ENCODE results near the gene RBM42.
"Not testable (repeated sequence)": the region's sequence is repeated elsewhere in the genome, so short reads cannot be mapped to it uniquely, and the experiment has no call there.

The RBM42 gene

DNA sequence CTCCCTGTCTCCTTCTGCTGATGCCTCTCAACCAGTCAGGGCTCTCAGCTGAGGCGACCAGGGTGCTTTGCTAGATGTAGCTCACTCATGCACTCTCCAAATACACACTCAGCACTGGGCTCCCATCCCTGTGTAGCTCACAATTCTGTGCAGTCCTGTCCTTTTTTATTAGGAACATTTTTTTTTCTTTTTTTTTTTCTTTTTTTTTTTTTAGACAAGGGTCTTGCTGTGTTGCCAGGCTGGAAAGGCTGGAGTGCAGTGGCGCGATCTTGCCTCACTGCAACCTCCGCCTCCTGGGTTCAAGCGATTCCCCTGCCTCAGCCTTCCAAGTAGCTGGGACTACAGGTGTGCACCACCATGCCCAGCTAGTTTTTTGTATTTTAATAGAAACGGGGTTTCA is 26.0 kb downstream of the RBM42 start:
- ATAC-seq: not testable (repeated sequence)

DNA sequence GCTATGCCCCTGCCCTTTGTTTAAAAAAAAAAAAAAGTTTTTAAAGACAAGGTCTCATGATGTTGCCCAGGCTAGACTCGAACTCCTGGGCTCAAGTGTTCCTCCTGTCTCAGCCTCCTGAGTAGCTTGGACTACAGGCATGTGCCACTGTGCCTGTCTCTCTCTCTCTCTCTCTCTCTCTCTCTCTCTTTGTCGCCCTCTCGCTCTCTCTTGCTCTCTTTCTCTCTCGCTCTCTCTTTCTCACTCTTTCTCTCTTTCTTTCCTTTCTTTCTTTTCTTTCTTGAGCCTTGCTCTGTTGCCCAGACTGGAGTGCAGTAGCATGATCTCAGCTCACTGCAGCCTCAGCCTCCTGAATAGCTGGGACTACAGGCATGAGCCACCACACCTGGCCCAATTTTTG is 26.8 kb downstream of the RBM42 start:
- no peak for ATAC-seq

DNA sequence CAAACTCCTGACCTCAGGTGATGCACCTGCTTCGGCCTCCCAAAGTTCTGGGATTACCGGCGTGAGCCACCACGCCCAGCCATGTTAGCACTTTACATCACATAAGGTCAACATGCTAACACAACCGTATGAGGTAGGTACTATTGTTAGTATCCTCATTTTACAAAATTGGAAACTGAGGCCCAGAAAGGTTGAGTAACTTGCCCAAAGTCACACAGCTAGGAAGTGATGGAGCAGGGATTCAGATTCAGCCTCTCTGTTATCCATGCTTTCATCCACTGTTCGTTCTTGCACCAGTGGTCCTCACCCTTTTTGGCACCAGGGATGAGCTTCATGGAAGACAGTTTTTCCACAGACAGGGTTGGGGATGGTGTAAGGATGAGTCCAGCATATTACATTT is 27.9 kb downstream of the RBM42 start:
- ATAC-seq: no peak

DNA sequence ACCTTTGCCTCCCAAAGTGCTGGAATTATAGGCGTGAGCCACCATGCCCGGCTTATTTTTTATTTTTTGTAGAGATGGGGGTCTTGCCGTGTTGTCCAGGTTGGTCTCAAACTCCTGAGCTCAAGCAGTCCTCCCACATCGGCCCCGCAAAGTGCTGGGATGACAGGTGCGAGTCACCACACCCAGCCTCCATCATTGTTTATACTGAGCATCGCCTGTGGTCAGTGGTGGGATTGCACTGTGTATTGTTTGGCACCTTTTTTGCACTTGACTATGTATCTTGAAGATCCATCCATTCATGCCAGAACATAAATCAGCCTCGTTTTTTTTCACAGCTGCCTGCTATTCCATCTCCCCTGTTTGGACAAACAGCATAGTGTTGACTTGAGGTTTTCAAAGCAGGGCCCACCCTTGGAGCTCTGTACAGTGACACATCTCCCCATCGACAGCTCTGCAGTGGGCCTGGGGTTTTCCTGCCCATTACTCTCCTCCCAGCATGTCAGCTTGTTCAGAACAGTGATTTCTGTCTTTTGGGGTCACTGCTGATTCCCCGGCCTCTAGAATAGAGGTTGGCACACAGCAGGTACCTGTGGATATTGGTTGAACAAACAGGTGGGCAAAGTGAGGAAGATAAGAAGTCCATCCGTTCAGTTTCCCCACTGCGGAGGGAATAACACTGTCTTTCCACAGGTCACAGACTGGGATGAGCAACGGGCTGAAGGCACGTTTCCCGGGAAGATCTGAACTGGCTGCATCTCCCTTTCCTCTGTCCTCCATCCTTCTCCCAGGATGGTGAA is 29.3 kb downstream of the RBM42 start:
- peak in 1 of 2 donors; percentile 43 for ATAC-seq

DNA sequence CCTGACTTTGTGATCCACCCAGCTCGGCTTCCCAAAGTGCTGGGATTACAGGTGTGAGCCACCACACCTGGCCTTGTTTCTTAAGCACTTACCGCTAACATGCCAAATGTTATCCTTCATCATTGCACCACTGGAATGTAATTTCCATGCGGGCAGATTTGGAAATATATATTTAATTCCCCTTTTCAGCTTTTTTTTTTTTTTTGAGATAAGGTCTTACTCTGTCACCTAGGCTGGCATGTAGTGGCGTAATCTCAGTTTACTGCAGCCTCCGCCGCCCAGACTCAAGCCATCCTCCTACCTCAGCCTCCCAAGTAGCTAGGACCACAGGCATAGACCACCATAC is 33.1 kb downstream of the RBM42 start:
- ATAC-seq: no peak

DNA sequence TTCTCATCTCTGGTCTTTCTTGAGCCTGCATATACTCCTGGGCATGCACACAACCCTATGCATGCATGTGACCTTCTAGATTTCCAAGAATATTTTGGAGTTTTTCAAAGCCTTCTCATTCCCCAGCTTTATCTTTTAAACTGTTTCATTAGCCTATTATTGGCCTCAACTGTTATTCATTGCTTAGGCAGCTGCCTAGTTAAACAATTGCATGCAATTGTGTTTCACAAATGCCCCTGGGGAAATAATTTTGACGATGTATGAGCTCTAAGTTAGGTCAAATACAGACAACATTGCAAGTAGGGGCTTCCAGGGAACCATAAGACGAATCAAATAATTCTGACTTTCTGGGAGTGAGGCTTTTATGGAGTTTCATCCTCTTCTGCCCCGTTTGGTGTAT is 35.1 kb downstream of the RBM42 start:
- no peak for ATAC-seq

DNA sequence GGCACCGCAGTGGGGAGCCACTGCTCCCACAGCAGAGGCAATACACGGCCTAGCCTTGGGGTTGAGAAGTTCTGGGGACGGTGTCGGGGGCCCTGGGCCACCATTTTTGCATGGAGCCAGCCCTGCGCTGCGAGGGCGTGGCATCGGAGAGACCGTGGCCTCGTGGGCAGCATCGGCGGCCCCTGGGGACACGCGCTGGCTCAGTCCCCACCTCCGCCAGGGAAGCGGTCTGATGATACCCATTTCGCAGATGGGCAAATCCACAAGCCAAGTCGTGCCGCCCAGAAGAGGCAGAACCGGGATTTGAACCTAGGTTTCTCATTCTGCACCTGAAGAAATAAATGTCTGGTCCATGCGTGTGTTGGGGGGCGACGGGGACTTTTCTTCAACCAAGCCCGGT is 36.3 kb downstream of the RBM42 start:
- no peak for ATAC-seq

DNA sequence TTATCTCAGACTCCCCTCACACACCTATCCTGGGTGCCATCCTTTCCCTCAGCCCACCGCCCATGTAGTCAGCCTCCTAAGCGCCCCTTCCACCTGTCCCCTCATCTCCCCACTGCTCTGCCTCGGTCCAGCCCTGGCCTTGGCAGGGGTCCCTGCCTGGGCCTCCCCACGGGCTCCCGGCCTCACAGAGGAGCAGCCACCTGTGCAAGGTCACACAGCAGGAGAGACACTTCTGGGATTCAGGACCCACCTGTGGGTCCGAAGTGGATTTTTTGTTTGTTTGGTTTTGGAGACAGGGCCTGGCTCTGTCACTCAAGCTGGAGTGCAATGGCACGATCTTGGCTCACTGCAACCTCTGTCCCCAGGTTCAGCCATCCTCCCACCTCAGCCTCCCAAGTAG is 36.8 kb downstream of the RBM42 start:
- no peak for ATAC-seq

DNA sequence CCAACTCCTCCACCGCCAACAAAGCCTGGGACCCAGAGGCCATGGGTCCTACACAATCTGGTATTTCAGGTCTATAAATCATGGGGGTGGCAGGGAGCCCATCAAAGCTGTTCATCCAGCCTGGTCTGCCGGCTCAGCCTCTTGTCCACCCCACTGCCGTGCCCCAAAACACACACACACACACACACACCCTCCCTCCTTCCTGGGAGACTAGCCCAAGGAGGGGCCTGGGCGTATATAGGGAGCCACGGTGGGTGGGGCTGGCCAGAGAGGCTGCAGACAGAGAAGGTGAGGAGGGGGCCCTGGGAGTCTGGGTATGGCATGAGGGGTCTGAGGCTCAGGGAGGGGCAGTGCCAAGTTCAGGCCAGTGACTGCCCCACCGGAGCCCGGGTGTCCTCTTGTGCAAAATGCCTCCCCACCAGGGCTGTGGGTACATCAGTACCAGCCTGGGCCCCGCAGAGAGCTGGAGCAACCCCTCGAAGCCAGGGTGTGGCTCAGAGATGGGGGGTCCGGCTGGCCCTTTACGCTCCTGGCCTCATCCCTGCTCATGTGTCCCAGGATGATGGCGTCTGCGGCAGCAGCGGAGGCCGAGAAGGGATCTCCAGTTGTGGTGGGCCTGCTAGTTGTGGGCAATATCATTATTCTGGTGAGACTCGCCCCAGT is 37.5 kb downstream of the RBM42 start, which contains the start of gene UPK1A:
Gene UPK1A, plus strand, starts transcription at position 267 of the 663 bp plus-strand sequence. Its CDS starts 296 bp downstream, at position 563.
- ATAC-seq: no peak

DNA sequence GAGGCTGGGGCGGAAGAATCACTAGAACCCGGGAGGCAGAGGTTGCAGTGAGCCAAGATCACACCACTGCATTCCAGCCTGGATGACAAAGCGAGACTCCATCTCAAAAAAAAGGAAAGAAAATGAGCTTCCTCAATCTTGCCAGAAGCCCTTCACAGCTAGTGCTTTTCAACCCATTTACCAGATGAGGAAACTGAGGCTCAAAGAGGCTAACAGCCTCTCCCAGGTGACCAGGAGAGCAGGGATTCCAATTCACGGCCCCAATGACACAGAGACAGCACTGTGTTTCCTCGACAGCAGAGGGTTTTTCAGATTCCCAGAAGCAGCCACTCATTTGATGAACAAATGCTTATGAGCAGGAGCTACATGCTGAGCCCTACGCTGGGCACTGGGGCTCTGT is 40.7 kb downstream of the RBM42 start:
- no peak for ATAC-seq

DNA sequence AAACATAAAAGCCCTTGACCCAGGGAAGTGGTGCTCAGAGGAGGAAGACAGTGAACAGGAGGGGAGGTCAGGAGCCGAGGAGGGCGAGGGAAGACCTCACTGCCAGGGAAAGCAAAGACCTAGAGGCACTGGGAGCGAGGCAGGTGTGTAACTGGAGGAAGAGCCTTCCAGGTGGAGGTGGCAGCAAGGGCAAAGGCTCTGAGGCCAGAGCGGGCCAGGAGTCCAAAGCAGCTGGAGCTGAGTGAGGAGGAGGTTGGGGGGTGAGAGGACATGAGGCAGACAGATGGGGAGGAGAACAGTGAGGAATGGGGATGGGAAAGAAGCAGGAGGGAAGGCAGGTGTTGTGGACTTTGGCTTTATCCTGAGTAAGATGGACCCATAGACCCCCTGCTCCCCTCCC is 41.1 kb downstream of the RBM42 start:
- ATAC-seq: no peak

DNA sequence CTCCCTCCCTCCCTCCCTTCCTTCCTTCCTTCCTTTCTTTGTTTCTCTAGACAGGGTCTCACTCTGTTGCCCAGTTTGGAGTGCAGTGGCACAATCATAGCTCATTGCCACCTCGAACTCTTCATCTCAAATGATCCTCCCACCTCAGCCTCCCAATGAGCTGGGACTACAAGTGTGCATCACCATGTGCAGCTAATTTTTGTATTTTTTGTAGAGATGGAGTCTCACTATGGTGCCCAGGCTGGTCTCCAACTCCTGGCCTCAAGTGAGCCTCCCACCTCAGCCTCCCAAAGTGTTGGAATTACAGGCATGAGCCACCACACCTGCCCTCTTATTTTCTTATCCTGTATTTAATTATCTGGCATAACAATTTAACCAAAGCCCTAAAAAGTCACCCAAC is 41.9 kb downstream of the RBM42 start:
- ATAC-seq: no peak

DNA sequence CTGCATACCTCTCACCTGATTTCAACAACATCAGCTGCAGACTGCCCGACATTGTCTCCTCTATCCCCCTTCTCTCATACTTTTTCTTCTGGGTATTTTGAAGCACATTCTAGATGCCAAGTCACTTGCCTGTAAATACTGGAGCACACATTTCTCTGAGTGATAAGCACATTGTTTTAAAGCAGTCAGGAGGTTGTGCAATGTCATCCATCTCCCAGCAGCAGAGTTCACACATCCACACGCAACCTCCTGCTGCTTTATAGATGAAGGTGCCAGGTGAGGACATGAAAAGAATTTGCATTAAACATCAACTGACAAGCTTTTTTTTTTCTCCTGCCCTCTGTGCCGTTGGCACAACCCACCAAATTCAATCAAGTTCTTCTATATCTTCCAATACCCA is 43.0 kb downstream of the RBM42 start:
- ATAC-seq: no peak

DNA sequence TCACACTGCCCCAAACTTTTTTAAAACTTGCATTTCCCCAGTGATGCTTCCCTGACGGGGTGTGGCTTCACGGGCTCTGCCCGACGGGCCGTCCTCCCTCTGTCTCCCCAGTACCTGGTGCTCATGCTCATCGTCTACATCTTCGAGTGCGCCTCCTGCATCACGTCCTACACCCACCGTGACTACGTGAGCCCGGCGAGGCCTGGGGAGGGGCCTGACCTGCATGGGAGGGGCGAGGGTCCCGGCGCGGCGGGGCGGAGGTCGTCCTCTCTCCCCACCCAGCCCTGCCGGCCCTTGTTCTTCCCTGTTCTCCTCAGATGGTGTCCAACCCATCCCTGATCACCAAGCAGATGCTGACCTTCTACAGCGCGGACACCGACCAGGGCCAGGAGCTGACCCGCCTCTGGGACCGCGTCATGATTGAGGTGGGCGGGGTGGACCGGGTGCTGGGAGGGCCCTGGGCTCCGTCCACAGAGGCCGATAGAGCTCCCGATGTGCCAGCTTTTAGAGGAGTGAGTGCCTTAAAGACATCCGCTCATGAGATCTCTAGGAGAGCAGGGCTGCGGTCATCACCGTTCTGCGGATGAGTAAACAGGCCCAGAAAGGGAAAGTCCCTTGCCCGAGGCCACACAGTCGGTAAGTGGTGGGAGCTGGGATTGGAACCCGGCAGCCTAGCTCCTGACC is 44.4 kb downstream of the RBM42 start:
- peak; percentile 87 to 96 for ATAC-seq

DNA sequence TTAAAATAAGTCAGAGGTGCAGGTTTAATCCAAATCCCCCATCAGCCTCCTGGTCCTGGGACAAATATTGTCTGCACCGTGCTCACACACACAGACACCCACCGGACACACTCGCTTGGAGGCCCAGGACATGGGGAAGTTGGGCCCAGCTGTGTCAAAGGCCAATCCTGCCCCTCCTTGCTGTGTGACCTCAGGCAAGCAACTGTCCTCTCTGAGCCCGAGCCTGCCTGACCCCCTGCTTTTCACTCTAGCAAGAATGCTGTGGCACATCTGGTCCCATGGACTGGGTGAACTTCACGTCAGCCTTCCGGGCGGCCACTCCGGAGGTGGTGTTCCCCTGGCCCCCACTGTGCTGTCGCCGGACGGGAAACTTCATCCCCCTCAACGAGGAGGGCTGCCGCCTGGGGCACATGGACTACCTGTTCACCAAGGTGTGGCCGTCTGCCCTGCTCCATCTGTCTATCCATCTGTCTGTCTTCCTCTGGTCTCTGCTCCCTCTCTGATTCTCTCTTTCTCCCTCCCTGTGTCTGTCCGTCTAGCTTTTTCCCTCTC is 46.8 kb downstream of the RBM42 start:
- no peak for ATAC-seq
